LoVo (cell line): ENCODE results near the gene MTUS2.
A peak's percentile ranks its signal among the peaks of the same experiment; 100 is the strongest.
"Not testable (repeated sequence)": the region's sequence is repeated elsewhere in the genome, so short reads cannot be mapped to it uniquely, and the experiment has no call there.

Experiments
- DNase-seq: peaks from one replicate; pipeline ENCODE4 v3.0.0-alpha.2; 2016; ENCODE audit warnings: low spot score

The MTUS2 gene

DNA sequence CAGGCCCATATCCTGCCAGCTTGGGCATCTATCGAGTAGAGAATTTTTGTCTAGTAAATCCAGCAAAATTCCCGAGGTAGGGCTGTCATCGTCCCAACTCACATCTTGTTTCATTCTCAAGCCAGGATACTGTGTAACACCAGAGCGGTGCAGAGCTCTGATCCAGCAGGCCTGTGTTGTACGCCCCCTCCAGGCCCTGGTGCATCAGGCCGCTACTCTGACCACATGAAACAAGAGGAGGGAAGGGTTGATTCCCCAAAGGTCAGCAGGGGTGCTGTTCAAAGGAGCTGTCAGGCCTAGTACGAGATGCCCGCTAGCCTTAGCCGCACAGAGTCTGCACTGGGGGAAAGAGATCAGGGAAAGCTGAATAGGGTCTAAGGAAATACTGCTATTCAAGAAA lies 499.3 kb downstream of the MTUS2 start:
- no peak for DNase-seq

DNA sequence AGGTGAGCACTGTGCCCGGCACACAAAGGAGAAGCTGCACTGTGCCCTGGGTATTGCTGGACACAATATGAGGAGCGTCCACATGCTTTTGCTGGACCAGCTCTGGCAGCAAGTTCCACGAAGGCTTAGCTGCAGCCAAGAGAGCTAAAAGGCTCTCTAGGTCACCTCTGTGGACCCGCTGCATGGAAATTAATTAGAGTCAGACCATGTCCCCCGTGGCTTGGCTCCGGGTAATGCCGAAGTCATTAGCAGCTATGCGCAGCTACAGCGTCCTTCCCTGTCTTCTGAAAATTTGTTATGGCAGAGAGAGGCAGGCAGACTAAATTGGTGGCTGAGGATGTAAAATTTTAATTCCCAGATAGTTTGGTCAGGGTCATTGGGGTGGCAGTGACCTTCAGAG lies 503.8 kb downstream of the MTUS2 start:
- no peak for DNase-seq

DNA sequence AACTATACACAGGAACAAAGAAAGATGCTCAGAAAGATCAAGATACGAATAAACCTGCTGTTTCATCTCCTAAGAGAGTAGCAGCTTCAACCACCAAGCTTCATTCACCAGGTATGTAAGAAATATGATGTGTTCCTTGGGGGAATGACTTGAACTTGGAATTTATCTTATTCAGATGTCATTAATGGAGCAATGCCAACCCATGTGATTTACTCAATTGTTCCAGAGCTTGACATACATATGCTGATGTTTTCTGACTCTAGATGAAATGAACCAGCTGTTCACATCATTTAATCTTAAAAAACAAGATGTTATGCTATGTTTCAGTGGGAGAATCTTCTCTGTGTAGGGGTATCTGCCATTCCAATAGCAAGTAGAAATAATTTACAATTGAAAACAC lies 504.5 kb downstream of the MTUS2 start:
- no peak for DNase-seq

DNA sequence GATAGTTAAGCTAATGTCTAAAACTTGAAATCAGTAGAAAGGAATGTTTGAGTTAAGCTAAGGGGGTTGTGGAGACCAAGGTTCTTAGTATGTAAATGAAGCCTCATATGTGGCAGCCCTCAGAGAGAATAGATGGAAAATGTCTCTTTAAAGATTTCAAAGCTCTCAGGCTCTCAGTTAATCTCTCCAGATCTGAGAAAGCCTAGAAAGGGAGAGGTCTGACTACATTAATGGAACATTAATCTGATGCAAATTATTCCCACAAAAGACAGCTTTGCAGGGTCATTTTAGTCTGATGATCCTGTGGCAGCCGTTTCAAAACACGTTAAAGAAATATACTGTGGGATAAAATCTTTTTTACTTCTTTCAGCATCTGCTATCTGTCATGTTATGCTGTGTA lies 508.4 kb downstream of the MTUS2 start:
- DNase-seq = no peak

DNA sequence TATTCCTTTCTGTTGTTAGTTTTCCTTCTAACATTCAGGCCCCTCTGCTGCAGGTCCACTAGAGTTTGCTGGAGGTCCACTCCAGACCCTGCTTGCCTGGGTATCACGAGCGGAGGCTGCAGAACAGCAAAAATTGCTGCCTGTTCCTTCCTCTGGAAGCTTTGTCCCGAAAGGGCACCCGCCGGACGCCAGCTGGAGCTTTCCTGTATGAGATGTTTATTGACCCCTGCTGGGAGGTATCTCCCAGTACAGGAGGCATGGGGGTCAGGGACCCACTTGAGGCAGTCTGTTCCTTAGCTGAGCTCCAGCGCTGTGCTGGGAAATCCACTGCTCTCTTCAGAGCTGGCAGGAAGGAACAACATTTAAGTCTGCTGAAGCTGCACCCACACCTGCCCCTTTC lies 516.2 kb downstream of the MTUS2 start:
- DNase-seq = no peak

DNA sequence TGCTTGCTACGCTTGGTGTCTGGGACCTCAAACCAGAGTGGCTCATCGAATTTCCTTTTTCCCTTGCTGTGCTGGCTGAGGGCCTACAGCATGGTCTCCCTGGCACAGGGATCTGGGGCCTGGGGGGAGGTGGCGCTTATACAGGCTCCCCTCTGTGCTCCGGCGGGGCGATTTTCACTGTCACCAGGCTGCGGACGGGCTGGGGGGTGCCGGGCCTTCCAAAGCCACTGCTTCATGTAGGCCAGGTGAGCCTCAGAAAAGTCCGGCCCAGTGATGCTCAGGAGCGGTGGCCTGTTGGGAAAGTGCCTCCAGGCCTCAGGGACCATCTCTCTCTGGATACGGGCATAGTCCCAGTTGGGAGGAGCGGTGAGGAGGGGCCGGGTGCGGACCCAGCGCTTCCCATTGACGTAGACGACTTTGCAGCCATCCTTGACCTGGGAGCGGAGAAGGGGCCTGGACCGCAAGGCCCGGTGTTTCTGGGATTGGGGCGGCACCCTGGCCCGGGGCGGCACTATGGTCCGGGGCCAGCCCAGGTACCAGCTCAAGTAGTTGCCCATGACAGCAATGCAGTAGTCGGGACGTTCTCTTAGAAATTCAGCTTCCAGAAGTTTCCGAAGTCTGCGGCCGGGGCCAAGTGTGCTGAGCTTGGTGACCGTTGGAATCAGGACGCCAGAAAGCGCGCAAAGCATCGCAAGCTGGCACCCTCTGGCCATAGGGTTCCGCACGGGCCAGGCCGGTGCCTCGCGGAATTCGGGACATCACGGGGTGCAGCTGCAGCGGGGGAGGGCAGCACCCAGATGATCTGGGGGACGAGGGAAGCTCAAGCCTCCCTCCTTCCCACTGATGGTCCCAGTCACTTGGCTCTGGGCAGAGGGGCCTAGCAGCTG lies 519.5 kb downstream of the MTUS2 start:
- no peak for DNase-seq

DNA sequence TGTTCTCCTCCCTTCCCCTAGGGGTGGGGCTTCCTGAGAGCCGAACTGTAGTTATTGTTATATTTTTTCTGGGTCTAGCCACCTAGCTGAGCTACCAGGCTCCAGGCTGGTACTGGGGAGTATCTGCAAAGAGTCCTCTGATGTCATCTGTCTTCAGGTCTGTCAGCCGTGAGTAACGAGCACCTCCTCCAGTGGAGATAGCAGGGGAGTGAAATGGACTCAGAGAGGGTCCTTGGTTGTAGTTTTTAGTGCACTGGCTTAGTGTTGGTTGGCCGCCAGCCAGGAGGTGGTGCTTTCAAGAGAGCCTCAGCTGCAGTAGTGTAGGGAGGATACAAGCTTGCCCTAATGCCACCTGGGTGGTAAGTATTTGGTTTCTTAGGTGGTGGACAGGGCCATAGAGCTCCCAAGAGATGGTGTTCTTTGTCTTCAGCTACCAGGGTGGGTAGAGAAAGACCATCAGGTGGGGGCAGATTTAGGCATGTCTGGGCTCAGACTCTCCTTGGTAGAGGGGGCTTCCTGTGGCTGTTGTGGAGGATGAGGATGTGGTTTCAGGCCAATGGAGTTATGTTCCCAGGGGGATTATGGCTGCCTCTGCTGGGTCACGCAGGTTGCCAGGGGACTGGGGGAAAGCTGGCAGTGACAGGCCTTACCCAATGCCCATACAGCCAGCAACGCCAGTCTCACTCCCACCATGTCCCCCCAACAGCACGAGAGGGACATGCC lies 525.9 kb downstream of the MTUS2 start:
- not testable (repeated sequence) for DNase-seq

DNA sequence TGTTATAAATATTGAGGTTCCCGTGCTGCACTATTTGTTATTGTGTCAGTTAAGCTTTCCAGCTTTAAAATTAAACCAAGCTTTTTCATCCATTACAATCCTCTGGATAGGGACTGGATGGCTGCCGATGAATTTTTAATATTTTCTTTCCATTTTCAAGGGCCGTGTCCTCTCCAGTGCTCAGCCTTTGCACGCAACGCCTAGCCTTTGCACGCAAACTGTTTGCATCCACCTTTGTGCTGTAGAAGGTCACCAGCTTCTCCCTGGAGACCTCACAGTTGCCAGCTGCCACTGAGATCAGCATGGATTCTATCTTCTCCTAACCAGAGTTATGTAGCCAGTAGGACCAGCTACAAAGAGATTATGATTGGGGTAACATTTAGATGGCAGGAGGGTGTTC lies 534.9 kb downstream of the MTUS2 start:
- DNase-seq = no peak

DNA sequence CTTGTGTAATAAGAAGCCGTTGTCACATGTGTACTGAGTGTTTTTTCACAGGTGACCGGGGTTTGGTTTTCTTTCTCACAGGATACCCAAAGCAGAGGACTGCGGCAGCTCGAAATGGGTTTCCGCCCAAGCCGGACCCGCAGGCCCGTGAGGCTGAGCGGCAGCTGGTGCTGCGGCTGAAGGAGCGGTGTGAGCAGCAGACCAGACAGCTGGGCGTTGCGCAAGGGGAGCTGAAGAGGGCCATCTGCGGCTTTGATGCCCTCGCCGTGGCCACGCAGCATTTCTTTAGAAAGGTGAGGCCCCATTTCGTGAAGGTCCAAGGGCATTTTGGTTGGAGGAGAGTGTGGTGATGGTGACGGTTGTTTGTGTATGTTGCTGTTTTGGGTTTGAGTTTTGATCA lies 539.0 kb downstream of the MTUS2 start:
- no peak for DNase-seq

DNA sequence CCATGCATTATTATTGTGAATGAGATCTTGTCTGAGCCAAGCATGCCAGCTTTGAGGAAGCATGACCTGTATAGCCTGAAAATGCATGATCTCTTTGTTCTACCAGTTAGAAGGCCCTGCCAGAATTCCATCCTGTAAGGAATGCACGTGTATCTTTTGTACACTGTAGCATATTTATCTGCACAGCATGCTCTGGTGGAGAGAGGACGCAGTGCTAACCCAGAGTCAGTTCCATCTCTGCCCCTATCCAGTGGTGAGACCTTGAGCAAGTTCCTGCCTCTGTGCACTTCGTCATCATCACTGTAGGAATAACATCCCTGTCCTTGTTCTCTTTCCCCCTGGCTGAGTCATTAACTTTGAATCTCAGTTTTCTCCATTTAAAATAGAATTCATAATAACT lies 541.6 kb downstream of the MTUS2 start:
- no peak for DNase-seq

DNA sequence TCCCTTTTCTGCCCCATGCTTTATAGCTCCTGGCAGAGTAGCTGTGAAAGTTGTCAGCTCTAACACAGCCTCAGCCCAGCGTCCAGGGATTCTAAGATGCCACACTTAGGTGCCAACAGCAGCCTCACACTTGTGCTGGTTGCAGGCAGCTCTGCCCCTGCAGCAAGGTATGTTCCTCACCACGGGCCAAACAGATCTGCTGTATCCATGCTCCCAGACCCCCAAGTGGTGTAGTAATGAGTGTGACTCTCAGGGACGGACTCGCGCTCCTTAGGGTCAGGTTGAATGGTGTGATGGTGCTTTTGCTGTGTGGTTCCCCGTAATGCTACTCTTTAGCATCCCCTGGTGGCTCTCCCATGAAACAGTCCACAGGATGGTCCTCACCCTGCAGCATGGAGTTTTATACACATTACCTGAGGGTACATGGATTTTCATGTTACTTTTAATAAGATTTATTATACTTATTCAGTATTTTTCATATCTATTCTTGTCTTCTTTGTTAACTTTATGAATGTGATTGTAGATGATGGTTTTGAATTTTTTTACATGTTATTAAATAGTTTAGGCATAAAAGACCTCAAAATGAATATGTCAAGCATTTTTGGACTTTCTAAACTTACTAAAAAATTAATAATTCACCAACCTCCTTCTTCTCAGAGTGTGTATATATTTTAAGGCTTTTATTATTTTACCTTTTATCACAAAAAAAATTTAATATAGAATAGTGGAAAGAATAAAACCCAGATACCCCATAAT lies 542.9 kb downstream of the MTUS2 start:
- DNase-seq = peak; percentile 47

DNA sequence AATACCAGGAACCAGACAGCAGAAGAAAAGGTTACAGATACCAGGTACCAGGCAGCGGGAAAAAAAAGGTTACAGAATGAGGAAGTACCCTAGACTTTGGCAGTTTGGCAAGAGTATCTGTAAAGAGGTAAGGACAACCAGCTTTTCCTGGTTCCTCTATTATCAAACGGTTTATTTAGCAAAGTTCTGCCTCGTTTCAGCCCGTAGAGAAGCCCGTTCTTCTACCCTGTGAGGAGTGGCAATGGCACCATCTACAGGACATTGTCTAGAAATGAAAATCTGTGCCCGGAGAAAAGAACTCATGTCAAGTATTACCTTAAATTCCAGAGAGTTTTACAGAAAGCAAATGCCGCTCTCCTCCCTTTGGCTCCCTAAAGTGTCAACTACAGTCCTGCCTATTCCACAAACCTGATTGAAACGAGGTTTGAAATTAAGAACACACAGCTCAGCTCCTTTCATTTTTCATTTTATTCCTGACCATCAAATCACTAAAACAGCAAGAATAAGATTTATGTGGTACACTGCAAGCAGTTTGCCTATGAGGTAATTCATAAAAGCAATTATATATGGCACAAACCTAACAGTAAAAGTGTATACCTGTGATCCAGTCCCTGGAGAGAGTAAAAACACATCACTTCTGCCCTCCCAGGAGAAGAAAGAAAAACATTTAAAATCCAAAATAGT lies 549.1 kb downstream of the MTUS2 start:
- peak; percentile 8 for DNase-seq

DNA sequence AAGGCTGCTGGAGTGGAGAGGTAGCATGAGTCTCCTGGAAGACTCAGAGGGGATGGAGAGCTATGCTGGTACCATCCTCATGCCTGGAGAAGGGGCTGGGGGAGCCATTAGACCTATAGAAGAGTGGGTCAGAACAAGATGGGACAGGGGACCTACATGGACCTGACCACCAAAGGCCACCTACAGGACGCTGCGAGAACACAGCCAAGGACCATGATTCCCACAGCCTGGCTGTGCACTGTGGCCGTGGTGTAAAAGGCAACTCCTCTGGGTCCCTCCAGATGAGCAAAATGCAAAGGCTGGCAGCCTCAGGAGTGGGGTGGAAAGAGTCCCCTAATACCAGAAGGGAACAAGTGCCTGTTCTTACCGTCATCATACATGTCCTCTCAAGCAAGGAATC lies 559.1 kb downstream of the MTUS2 start:
- DNase-seq = no peak

DNA sequence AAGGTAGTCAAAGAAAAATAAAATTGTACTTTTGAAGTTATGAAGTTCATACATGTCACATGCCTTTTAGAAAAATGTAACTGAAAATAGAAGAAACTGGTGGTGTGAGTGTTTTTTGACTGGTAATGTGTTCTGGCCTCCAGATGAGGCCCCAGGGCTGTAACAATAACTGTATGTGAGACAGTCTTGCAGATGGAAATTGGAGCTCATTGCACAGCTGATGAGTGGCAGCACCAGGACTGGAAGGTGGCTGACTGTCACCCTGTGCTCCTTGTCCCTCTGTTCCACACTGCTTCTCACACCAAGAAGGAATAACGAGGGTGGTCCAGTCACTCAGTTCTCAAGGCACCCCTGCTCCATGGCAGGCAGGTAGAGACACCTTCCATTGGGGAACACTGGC lies 559.7 kb downstream of the MTUS2 start:
- DNase-seq = no peak

DNA sequence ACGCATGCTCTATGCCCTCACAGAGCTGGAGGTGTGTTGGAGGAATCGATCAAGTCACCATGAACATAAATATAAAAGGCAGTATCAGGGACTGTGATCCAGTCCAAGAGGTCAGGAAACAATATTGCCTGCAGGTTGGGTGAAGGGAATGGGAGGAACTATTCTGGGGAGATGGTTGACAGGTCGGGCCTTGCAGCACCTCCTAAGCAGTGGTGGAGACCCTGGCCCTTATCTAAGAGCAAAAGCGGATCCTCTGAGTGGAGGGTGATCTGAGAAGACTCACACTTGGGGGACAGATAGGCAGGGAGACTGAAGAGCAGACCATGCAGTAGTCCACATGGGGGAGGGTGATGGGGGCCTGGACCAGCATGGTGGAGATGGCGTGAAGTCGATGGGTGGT lies 561.9 kb downstream of the MTUS2 start:
- DNase-seq = no peak

DNA sequence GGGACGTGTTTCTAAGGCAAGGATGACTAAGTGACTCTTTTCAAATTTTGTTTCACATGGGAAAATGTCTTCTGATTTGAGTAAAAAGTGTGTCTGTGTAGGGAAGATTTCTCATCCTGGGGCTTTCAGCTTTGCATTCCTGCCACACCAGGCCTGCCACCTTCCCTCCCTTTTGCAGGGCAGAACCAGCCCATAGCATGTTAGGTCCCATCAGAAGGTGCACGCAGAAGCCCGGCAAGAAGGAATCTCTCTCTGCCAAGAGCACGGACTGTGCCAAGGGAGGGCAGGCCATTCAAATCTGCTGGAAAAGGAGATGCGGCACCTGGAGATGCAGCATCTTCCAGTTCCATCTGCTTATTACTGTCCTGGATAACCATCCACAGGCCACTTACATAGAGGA lies 563.3 kb downstream of the MTUS2 start:
- no peak for DNase-seq

DNA sequence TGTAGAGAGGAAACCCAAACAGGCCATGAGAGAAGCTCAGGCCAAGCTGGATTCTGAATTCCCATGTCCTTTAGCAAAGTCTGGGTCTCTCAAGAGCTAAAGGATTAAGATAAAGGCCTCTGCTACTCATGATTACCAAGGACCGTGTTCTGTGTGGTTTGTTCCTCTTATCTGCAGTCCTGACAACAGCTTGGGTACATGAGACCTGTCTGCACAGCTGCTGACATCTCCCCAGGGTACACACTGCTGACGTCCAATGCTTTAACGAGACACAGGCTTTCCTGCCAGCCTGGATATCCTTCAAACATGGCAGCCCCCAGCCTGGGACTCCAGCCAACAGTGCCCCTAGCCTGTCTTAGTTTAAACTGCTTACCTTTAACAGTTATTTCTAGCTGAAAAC lies 564.3 kb downstream of the MTUS2 start:
- DNase-seq = no peak

DNA sequence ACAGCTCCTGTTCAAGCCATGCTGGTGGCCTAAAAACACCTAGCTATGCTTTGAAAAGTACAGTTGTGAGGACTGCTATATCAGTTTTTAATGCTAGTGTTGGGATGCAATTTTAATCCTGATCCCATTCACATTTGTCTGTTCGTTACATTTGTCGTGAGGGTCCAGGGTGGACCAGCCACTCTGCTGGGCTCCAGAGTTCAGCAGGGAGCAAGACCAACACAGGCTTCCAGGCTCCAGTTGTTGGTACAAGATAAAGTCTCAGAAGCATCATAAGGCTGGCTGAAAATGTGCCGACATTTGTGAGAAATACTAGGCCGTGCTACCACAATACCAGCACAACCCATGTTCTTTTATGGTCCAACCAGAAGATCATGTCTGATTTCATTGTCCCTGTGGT lies 564.7 kb downstream of the MTUS2 start:
- DNase-seq = no peak

DNA sequence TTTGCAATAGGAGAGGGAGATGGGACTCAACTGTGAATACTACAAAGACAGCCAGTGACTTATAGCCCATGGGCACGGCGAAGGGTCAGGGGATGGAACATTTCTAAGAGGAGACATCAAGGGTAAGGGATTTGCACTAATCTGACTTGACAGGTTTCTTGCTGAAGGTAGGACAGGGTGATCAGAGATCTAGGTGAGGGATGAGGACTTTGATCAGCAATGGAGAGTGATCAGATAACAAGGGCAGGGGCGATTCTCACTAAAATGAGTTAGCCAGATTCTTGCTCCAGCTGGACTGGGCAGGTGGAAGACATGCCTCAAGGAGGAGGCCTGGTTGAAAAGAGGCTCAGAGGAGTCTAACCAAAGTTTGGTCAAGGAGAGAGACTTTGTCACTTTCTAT lies 566.1 kb downstream of the MTUS2 start:
- DNase-seq = no peak

DNA sequence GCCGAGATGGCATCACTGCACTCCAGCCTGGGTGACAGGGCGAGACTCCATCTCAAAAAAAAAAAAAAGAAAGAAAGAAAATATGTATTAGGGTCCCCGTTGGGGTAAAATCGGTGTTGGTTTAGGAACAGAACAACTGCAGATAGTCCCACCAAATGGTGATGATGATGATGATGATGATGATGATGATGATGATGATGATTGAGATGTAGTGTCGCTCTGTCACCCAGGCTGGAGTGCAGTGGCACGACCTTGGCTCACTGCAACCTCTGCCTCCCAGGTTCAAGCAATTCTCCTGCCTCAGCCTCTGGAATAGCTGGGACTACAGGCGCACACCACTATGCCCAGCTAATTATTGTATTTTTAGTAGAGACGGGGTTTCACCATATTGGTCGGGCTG lies 570.5 kb downstream of the MTUS2 start:
- DNase-seq = not testable (repeated sequence)

DNA sequence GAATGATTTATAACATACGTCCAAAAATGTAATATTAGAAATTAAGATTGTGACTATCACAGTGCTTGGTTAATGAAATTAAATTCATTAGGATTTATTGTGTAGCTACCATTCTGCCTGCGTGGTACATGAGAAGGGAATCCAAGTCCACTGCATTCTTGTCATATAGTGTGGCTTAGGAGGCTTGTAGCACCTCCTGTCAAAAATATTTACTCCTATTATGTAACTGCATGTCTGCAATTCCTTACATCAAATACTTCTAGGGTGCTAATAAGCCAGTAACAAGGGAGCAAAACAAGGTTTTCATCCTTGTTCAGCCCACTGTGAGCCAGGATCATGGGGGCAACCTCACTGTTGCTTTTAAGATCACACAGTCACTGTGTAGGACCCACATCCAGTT lies 576.3 kb downstream of the MTUS2 start:
- DNase-seq = no peak

DNA sequence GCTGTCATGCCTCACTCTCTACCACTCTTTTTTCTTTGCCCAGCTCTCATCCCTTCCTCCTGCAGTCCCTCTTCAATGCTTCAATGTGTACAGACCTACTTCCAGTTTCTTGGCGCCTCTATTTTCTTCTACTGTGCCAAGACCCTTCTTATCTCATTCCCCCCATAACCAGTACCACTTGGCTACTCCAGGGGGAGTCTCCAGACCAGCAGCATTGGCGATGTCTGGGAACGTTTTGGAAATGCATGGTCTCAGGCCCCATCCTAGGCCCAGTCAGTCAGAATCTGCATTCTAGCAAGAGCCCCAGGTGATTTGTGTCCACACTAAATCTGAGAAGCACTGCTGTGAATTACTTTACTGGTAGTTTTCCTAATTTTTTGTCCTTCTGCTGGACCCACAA lies 577.1 kb downstream of the MTUS2 start:
- no peak for DNase-seq
